SK-N-SH (cell line): Measurements from ENCODE around the gene NDN. TPM values are rescaled to one million over a fixed set of nuclear protein-coding genes. Genes with fewer than 3 reads are reported as not detected.

Experiments
- CTCF ChIA-PET: fragments of 300-600, 350-600 bp; formaldehyde crosslinking; extraction: SDS; loops from one replicate; lab custom pipeline; 2021; lab: Yijun Ruan, JAX
- POLR2A ChIA-PET: fragments of 350-600 bp; sonication (Branson Sonifier 250); formaldehyde crosslinking; extraction: SDS; loops from one replicate; lab custom pipeline; 2020; ENCODE audit warnings: antibody characterized with exemption, inconsistent platforms; lab: Yijun Ruan, JAX
- DNase-seq: peaks from one replicate; pipeline ENCODE4 v3.0.0; 2012
- H2AFZ ChIP-seq: fragments of 200-600 bp; sonication (generic); 2 replicates; pipeline ENCODE4 v1.8.1; 2016; ENCODE audit warnings: antibody characterized with exemption, mild to moderate bottlenecking, low read depth
- H3F3A ChIP-seq: fragments of 200-600 bp; sonication (generic); replicated peaks from 2 replicates; pipeline ENCODE3; 2016; ENCODE audit warnings: antibody characterized with exemption, mild to moderate bottlenecking; ENCODE audit not compliant: insufficient read depth
- H3K27ac ChIP-seq, 2 experiments: fragments of 200-500 bp in 1 of 2; fragments of 200-600 bp in 1 of 2; sonication (Bioruptor generic) in 1 of 2; sonication (generic), shearing (Covaris generic) in 1 of 2; 2 replicates each; pipeline versions ENCODE4 v1.5.1 to v1.6.1; 2014 to 2016; ENCODE audit warnings: low read depth in 2 of 2, inconsistent platforms in 1 of 2, low read length in 1 of 2, mild to moderate bottlenecking in 1 of 2, mixed read lengths in 1 of 2
- H3K27me3 ChIP-seq: fragments of 200-600 bp; sonication (generic), shearing (Covaris generic); 2 replicates; pipeline ENCODE4 v1.6.1; 2016; ENCODE audit warnings: mixed run types; ENCODE audit not compliant: insufficient read depth
- H3K36me3 ChIP-seq, 2 experiments: fragments of 200-500 bp in 1 of 2; fragments of 200-600 bp in 1 of 2; sonication (Bioruptor generic) in 1 of 2; sonication (generic) in 1 of 2; replicated peaks in 1 of 2; 2 replicates each; pipeline versions ENCODE3 to v1.5.1; 2014 to 2016; ENCODE audit warnings: low read length in 1 of 2, mild to moderate bottlenecking in 1 of 2; ENCODE audit not compliant: insufficient read depth in 2 of 2, control insufficient read depth in 1 of 2
- H3K4me1 ChIP-seq, 2 experiments: fragments of 200-500 bp in 1 of 2; fragments of 200-600 bp in 1 of 2; sonication (Bioruptor generic) in 1 of 2; sonication (generic), shearing (Covaris generic) in 1 of 2; 2 replicates each; pipeline versions ENCODE4 v1.5.1 to v1.6.1; 2014 to 2016; ENCODE audit warnings: low read depth in 1 of 2, low read length in 1 of 2, mixed run types in 1 of 2; ENCODE audit not compliant: insufficient read depth in 2 of 2, control insufficient read depth in 1 of 2
- H3K4me2 ChIP-seq: fragments of 200-600 bp; sonication (generic), shearing (Covaris generic); 2 replicates; pipeline ENCODE4 v1.6.1; 2017; ENCODE audit warnings: mixed run types
- H3K4me3 ChIP-seq, 2 experiments: fragments of 200-500 bp in 1 of 2; fragments of 200-600 bp in 1 of 2; sonication (Bioruptor generic) in 1 of 2; sonication (generic), shearing (Covaris generic) in 1 of 2; 2 replicates each; pipeline versions ENCODE4 v1.5.1 to v1.8.1; 2014 to 2016; ENCODE audit warnings: low read depth in 2 of 2, inconsistent platforms in 1 of 2, low read length in 1 of 2, mild to moderate bottlenecking in 1 of 2, mixed read lengths in 1 of 2, moderate library complexity in 1 of 2
- H3K79me2 ChIP-seq: fragments of 200-600 bp; sonication (generic); 2 replicates; pipeline ENCODE4 v1.8.1; 2017; ENCODE audit warnings: mild to moderate bottlenecking; ENCODE audit not compliant: insufficient read depth
- H3K9ac ChIP-seq: fragments of 200-600 bp; sonication (generic); 2 replicates; pipeline ENCODE4 v1.6.1; 2017; ENCODE audit warnings: mixed run types
- H3K9me2 ChIP-seq: fragments of 200-600 bp; sonication (generic); 2 replicates; pipeline ENCODE4 v1.6.1; 2017; ENCODE audit warnings: mixed run types
- H3K9me3 ChIP-seq: fragments of 200-600 bp; sonication (generic); 2 replicates; pipeline ENCODE4 v1.6.1; 2017; ENCODE audit warnings: mixed run types, mild to moderate bottlenecking, moderate library complexity
- H4K20me1 ChIP-seq: fragments of 200-600 bp; sonication (generic); 2 replicates; pipeline ENCODE4 v1.6.1; 2017; ENCODE audit warnings: mild to moderate bottlenecking, mixed run types; ENCODE audit not compliant: insufficient read depth
- CTCF ChIP-seq: fragments of 200-600 bp; sonication (generic); IDR thresholded peaks from 2 replicates; pipeline ENCODE4 v1.6.1; 2017; ENCODE audit warnings: antibody characterized with exemption, mild to moderate bottlenecking, moderate library complexity
- RAD21 ChIP-seq: IDR thresholded peaks from 2 replicates; pipeline ENCODE4 v1.6.1; 2012; ENCODE audit warnings: mild to moderate bottlenecking, low read length
- SMC3 ChIP-seq: IDR thresholded peaks from 2 replicates; pipeline ENCODE4 v1.6.1; 2012; ENCODE audit warnings: low read depth, low read length, improper control_type of control experiment
- USF2 ChIP-seq: fragments of 150-350 bp; IDR thresholded peaks from 2 replicates; pipeline ENCODE4 v1.6.1; 2017; ENCODE audit warnings: antibody characterized with exemption, low read length, low read depth, borderline replicate concordance
- WGBS: methylation state at CpG from one replicate; pipeline ENCODE4 v1.1.6; 2017; ENCODE audit warnings: low lambda C conversion rate; 5-methylcytosine and 5-hydroxymethylcytosine counted together
- polyA plus RNA-seq, 3 experiments: library from polyadenylated mRNA; depleted of rRNA; stranded (reverse); fragments of >200 nt; gene quantifications; 2 replicates each; pipeline ENCODE4 v1.2.3, GENCODE V29; 2012
- TF ChIP-seq, protein P1 (sequence below): fragments of 150-350 bp; IDR thresholded peaks from 2 replicates; pipeline ENCODE4 v1.6.1; 2016; ENCODE audit warnings: mild to moderate bottlenecking, low read depth, low read length
- TF ChIP-seq, protein P2 (sequence below): IDR thresholded peaks from 2 replicates; pipeline ENCODE4; 2012

Gene NDN
- polyA plus RNA-seq, 1 of the 3 experiments (the other 2 are of a cell fraction): 31.6 TPM

GRCh38 chr15:23644829-23645228 lies 42.3 kb downstream of the NDN start (continued):
- no peak for TF ChIP-seq USF2
- TF ChIP-seq, protein P1, sequence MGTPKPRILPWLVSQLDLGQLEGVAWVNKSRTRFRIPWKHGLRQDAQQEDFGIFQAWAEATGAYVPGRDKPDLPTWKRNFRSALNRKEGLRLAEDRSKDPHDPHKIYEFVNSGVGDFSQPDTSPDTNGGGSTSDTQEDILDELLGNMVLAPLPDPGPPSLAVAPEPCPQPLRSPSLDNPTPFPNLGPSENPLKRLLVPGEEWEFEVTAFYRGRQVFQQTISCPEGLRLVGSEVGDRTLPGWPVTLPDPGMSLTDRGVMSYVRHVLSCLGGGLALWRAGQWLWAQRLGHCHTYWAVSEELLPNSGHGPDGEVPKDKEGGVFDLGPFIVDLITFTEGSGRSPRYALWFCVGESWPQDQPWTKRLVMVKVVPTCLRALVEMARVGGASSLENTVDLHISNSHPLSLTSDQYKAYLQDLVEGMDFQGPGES: no peak

- ChIA-PET CTCF (interaction anchor here (0.6 to 2.7 kb wide), 17 partner anchors 8 to 238 kb away, joined by 3 to 22 read pairs (median 5); no protein-coding TSS in a partner anchor), POLR2A (no interaction called here)
- Histone ChIP-seq H3K9me2 (no peaks in the 10 kb centered on the region), H3K27ac (no peak overlapping the region), H3K9me3 (no peaks in the 10 kb centered on the region), H3F3A (no peaks in the 10 kb centered on the region), H3K4me3 (peak overlapping the region in 1 of 2 experiments; percentile 23; a peak in 1 of 4 replicates), H3K27me3 (peaks cover 19% of the 10 kb centered on the region; the same call in 1 of the 2 replicates), H3K79me2 (no peaks in the 10 kb centered on the region), H3K36me3 (no peaks in the 10 kb centered on the region), H3K4me2 (no peak overlapping the region), H3K4me1 (no peaks in the 10 kb centered on the region), H3K9ac (no peak overlapping the region), H2AFZ (no peak overlapping the region), H4K20me1 (no peaks in the 10 kb centered on the region)
- DNase-seq: peak; percentile 81
- TF ChIP-seq SMC3 (peak; percentile 67), CTCF (peak; percentile 92), RAD21 (peak; percentile 88)
- TF ChIP-seq, protein P2, sequence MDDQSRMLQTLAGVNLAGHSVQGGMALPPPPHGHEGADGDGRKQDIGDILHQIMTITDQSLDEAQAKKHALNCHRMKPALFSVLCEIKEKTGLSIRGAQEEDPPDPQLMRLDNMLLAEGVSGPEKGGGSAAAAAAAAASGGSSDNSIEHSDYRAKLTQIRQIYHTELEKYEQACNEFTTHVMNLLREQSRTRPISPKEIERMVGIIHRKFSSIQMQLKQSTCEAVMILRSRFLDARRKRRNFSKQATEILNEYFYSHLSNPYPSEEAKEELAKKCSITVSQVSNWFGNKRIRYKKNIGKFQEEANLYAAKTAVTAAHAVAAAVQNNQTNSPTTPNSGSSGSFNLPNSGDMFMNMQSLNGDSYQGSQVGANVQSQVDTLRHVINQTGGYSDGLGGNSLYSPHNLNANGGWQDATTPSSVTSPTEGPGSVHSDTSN: no peak
- 2% methylated on average over 12 of the region's 13 CpGs for WGBS
Observed at GRCh38 chr15:23642413-23643044, 44.6 kb downstream of the NDN start.

Other genes starting within 250 kb of the NDN start
- not detected in 2 replicates for gene GOLGA6L2, start 240.1 kb downstream of the NDN start, polyA plus RNA-seq (2012; rRNA removed)
- 4.7 and 8.5 TPM in 2 replicates for gene MKRN3, start 121.6 kb downstream of the NDN start, polyA plus RNA-seq (2012; rRNA removed)
- 0.03 TPM in 2 replicates for gene MAGEL2, start 39.4 kb downstream of the NDN start, polyA plus RNA-seq (2012; rRNA removed)